Keratinocyte (primary cell): ENCODE results near the gene SNX2. TPM values are rescaled to one million over a fixed set of nuclear protein-coding genes. Genes with fewer than 3 reads are reported as not detected.

Source experiments
- DNase-seq: peaks from one replicate; pipeline ENCODE4 v3.0.0-alpha.2; 2011; ENCODE audit warnings: low read depth, missing footprints, low spot score
- FAIRE-seq: peaks from 2 replicates; lab custom pipeline; 2011; peaks lifted over from hg19 to GRCh38; lab: Jason Lieb, UNC
- H2AFZ ChIP-seq: 2 replicates; pipeline ENCODE4 v1.6.0; 2012; ENCODE audit warnings: low read length, control low read depth, inconsistent platforms; ENCODE audit not compliant: control insufficient read depth
- H3K27ac ChIP-seq: 2 replicates; pipeline ENCODE4 v1.5.1; 2011; ENCODE audit warnings: low read length; ENCODE audit not compliant: control insufficient read depth, insufficient read depth
- H3K27me3 ChIP-seq: 3 replicates; pipeline ENCODE4 v1.6.0; 2011; ENCODE audit warnings: low read length; ENCODE audit not compliant: control insufficient read depth, insufficient read depth; ENCODE audit errors: extremely low read depth
- H3K36me3 ChIP-seq, 2 experiments: 2 replicates in 1 of 2; 3 replicates in 1 of 2; pipeline ENCODE4 v1.5.1; 2011; ENCODE audit warnings: low read length in 2 of 2, mild to moderate bottlenecking in 1 of 2; ENCODE audit not compliant: control insufficient read depth in 2 of 2, insufficient read depth in 2 of 2; ENCODE audit errors: extremely low read depth in 1 of 2
- H3K4me1 ChIP-seq: 3 replicates; pipeline ENCODE4 v1.5.1; 2011; ENCODE audit warnings: low read length; ENCODE audit not compliant: control insufficient read depth, insufficient read depth; ENCODE audit errors: extremely low read depth
- H3K4me2 ChIP-seq: 3 replicates; pipeline ENCODE4 v1.6.0; 2011; ENCODE audit warnings: low read depth, low read length; ENCODE audit not compliant: control insufficient read depth, insufficient read depth; ENCODE audit errors: extremely low read depth
- H3K4me3 ChIP-seq, 3 experiments: fragments of 200-600 bp in 1 of 3; sonication (generic) in 1 of 3; 2 replicates in 2 of 3; 3 replicates in 1 of 3; pipeline ENCODE4 v1.5.1; 2011 to 2016; ENCODE audit warnings: low read length in 3 of 3, mild to moderate bottlenecking in 3 of 3, control low read depth in 2 of 3, inconsistent platforms in 1 of 3, low read depth in 1 of 3, mixed read lengths in 1 of 3, mixed run types in 1 of 3, moderate library complexity in 1 of 3; ENCODE audit not compliant: control insufficient read depth in 2 of 3, insufficient read depth in 2 of 3; ENCODE audit errors: extremely low read depth in 1 of 3
- H3K79me2 ChIP-seq: 2 replicates; pipeline ENCODE4 v1.6.0; 2012; ENCODE audit warnings: low read length; ENCODE audit not compliant: control insufficient read depth, insufficient read depth
- H3K9ac ChIP-seq: 3 replicates; pipeline ENCODE4 v1.6.0; 2011; ENCODE audit warnings: low read length; ENCODE audit not compliant: control insufficient read depth, insufficient read depth; ENCODE audit errors: extremely low read depth
- H3K9me1 ChIP-seq: 3 replicates; pipeline ENCODE4 v1.6.0; 2011; ENCODE audit warnings: low read length; ENCODE audit not compliant: control insufficient read depth, insufficient read depth; ENCODE audit errors: extremely low read depth
- H3K9me3 ChIP-seq: 2 replicates; pipeline ENCODE4 v1.5.1; 2012; ENCODE audit warnings: low read depth, low read length; ENCODE audit not compliant: control insufficient read depth
- H4K20me1 ChIP-seq: 3 replicates; pipeline ENCODE4 v1.6.0; 2011; ENCODE audit warnings: low read length; ENCODE audit not compliant: control insufficient read depth, insufficient read depth; ENCODE audit errors: extremely low read depth
- CTCF ChIP-seq, 3 experiments: IDR thresholded peaks in 1 of 3; conservative IDR thresholded peaks in 1 of 3; optimal IDR thresholded peaks in 1 of 3; 2 replicates in 2 of 3; 3 replicates in 1 of 3; pipeline versions ENCODE3 to v1.5.1; 2011; ENCODE audit warnings: low read length in 3 of 3, mild to moderate bottlenecking in 3 of 3, moderate library complexity in 2 of 3, control low read depth in 1 of 3, inconsistent platforms in 1 of 3; ENCODE audit not compliant: insufficient read depth in 2 of 3; ENCODE audit errors: extremely low read depth in 1 of 3
- EZH2 ChIP-seq: IDR thresholded peaks from one replicate; pipeline ENCODE4 v1.6.1; 2012; ENCODE audit warnings: inconsistent platforms, mild to moderate bottlenecking, low read length, moderate library complexity
- dilution Hi-C: fragments of 300-500 bp; cut with MboI; formaldehyde crosslinking; loops from one replicate; pipeline ENCODE4 v1.7.0; 2020; ENCODE audit warnings: low sequenced_read_pairs; ENCODE audit not compliant: extremely low pct_ligation_motif_present
- polyA plus RNA-seq, 5 experiments: library from polyadenylated mRNA; depleted of rRNA in 3 of 5; stranded (reverse) in 3 of 5; stranded (forward) in 1 of 5; unstranded in 1 of 5; fragments of >200 nt; gene quantifications; 1 replicate in 1 of 5; 2 replicates in 3 of 5; 3 replicates in 1 of 5; pipeline versions ENCODE4 v1.2.1 to v1.2.3, GENCODE V29; 2011 to 2012; ENCODE audit warnings: missing spikeins in 2 of 5, low read depth in 1 of 5, low replicate concordance in 1 of 5

SNX2 gene
- polyA plus RNA-seq, 1 donor (not counting 4 experiments of a cell fraction or from before 2014, with no cell fraction given) = 87.8 TPM

GRCh38 chr5:122780296-122780695, 5.4 kb downstream of the SNX2 start:
- TF ChIP-seq CTCF (optimal IDR thresholded peaks at IDR 0.05 in 1 of 3, IDR thresholded peaks at IDR 0.05 in 1 of 3, conservative IDR thresholded peaks at IDR 0.05 in 1 of 3; ENCODE audit: extremely low read depth in 1 of 3, insufficient read depth in 2 of 3, low read length in 3 of 3) (no peak), EZH2 (no peak)
- dilution Hi-C loops = no loop called here
- Histone ChIP-seq H3K4me1 (peaks cover 6% of the 10 kb centered on the region), H4K20me1 (no peaks in the 10 kb centered on the region), H2AFZ (no peak overlapping the region), H3K36me3 (no peaks in the 10 kb centered on the region), H3K4me2 (no peak overlapping the region), H3K9ac (no peak overlapping the region), H3K9me3 (no peaks in the 10 kb centered on the region), H3K9me1 (no peaks in the 10 kb centered on the region), H3K4me3 (no peak overlapping the region), H3K27me3 (no peaks in the 10 kb centered on the region), H3K27ac (no peak overlapping the region), H3K79me2 (peaks cover 75% of the 10 kb centered on the region)
- FAIRE-seq = no peak
- no peak for DNase-seq

- no peak for DNase-seq
- H3K79me2 ChIP-seq = peaks cover 69% of the 10 kb centered on the region
- dilution Hi-C loops = no loop called here
- no peak overlapping the region for H3K4me2 ChIP-seq
- H3K27me3 ChIP-seq = no peaks in the 10 kb centered on the region
- no peak overlapping the region for H3K4me3 ChIP-seq
- TF ChIP-seq CTCF (optimal IDR thresholded peaks at IDR 0.05 in 1 of 3, IDR thresholded peaks at IDR 0.05 in 1 of 3, conservative IDR thresholded peaks at IDR 0.05 in 1 of 3; ENCODE audit: extremely low read depth in 1 of 3, insufficient read depth in 2 of 3, low read length in 3 of 3) = no peak
- TF ChIP-seq EZH2 = no peak
- no peaks in the 10 kb centered on the region for H3K9me3 ChIP-seq
- H4K20me1 ChIP-seq = no peaks in the 10 kb centered on the region
- no peak overlapping the region for H3K9ac ChIP-seq
- no peak for FAIRE-seq
- no peaks in the 10 kb centered on the region for H3K36me3 ChIP-seq
- no peak overlapping the region for H2AFZ ChIP-seq
- H3K4me1 ChIP-seq = peaks cover 6% of the 10 kb centered on the region
- H3K9me1 ChIP-seq = no peaks in the 10 kb centered on the region
- H3K27ac ChIP-seq = no peak overlapping the region
These were observed 6.6 kb downstream of the SNX2 start for GRCh38 chr5:122781465-122781864.
